ENCODE results near the gene GJB5. TPM values are rescaled to one million over a fixed set of nuclear protein-coding genes. Genes with fewer than 3 reads are reported as not detected.

Gene GJB5
- total RNA-seq, 3 donors from 2014 or later (not counting 1 experiment from before 2014, with no cell fraction given): not detected

DNA sequence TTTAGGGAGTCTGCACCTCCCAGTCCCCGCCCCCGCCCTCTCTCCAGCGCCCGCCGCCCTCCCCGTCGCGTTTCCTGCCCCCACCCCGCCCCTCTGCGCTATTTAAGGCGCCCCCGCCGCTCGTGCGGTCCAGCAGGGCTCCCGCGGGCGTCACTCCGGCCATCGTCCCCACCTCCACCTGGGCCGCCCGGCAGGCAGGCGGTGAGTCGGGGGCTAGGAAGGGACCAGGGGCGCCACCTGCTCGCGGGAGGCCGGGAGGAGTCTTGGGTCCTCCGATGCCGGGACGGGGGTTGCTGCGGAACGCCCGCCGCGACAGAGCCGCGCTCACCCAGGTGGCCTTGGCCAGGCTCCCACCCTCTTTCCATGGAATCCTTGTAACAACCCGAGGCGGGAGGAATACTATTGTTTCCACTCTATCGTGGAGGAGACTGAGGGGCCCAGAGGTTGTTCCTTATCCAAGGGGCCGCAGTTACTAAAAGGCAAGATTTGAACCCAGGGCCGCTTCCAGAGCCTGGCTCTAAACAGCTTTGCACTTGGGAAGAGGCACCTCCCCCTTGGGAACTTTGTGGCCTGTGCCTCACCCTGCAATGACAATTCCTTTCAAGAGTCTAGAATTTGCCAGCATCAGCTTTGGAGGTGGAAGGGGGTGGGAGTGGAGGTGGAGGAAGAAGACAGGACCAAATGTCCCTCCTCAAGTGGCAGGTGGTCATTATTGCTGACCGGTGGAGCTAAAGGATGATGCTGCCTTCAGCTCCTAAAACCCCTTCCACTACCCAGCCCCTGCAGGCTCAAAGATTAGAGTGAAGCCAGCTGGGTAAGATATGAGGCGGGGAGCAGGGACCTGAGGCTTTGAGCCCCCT, 38.3 kb downstream of the GJB5 start, which contains the start of gene GJA4:
Gene GJA4, plus strand, starts transcription at position 132 of the 860 bp plus-strand sequence. CDS start 1,215 bp downstream, outside the sequence.
- Mint-ChIP-seq H3K27ac (no peak within 1 kb of the TSS), H3K4me3 (no peak within 1 kb of the TSS), H3K36me3 (no peaks in the 10 kb centered on the region), H3K4me1 (peaks cover 5 to 7% of the 10 kb centered on the region in 2 donors), H3K9me3 (no peaks in the 10 kb centered on the region), H3K27me3 (ENCODE audit: low read depth in 2 of 2) (peaks cover 13 to 14% of the 10 kb centered on the region in 2 donors)
- TF ChIP-seq, protein P1, sequence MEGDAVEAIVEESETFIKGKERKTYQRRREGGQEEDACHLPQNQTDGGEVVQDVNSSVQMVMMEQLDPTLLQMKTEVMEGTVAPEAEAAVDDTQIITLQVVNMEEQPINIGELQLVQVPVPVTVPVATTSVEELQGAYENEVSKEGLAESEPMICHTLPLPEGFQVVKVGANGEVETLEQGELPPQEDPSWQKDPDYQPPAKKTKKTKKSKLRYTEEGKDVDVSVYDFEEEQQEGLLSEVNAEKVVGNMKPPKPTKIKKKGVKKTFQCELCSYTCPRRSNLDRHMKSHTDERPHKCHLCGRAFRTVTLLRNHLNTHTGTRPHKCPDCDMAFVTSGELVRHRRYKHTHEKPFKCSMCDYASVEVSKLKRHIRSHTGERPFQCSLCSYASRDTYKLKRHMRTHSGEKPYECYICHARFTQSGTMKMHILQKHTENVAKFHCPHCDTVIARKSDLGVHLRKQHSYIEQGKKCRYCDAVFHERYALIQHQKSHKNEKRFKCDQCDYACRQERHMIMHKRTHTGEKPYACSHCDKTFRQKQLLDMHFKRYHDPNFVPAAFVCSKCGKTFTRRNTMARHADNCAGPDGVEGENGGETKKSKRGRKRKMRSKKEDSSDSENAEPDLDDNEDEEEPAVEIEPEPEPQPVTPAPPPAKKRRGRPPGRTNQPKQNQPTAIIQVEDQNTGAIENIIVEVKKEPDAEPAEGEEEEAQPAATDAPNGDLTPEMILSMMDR (IDR thresholded peaks at IDR 0.05): no peak
- Histone ChIP-seq H3K9me3 (ENCODE audit: control insufficient read depth, insufficient read depth, low read length) (no peaks in the 10 kb centered on the region), H3K4me3 (ENCODE audit: low read length) (no peak within 1 kb of the TSS), H3K27ac (ENCODE audit: low read length) (no peak within 1 kb of the TSS), H3K27me3 (ENCODE audit: control insufficient read depth, insufficient read depth, low read length) (peaks cover 3% of the 10 kb centered on the region), H3K36me3 (ENCODE audit: control insufficient read depth, insufficient read depth, low read length) (no peaks in the 10 kb centered on the region), H3K4me1 (ENCODE audit: control insufficient read depth, insufficient read depth, low read length) (peaks cover 5% of the 10 kb centered on the region)
- no peak for DNase-seq
- peak in 2 of 3 donors; percentile 49 to 51 for ATAC-seq
- 14% methylated on average over 40 of the region's 45 CpGs for WGBS (ENCODE audit: insufficient coverage)
- intact Hi-C loops (cut with micrococcal nuclease): no loop called here

DNA sequence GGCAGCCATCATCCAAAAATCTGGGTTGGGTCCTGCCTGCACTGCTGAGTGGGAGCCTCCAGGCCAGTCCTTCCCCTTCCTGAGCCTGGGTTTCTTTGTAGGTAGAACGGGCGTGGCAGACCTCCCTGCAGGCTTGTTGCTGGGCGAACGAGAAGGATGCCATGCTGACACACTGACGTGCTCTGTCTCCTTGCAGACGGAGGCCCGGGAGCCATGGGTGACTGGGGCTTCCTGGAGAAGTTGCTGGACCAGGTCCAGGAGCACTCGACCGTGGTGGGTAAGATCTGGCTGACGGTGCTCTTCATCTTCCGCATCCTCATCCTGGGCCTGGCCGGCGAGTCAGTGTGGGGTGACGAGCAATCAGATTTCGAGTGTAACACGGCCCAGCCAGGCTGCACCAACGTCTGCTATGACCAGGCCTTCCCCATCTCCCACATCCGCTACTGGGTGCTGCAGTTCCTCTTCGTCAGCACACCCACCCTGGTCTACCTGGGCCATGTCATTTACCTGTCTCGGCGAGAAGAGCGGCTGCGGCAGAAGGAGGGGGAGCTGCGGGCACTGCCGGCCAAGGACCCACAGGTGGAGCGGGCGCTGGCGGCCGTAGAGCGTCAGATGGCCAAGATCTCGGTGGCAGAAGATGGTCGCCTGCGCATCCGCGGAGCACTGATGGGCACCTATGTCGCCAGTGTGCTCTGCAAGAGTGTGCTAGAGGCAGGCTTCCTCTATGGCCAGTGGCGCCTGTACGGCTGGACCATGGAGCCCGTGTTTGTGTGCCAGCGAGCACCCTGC, 39.3 kb downstream of the GJB5 start:
- no peaks in the 10 kb centered on the region for H3K36me3 ChIP-seq (ENCODE audit: control insufficient read depth, insufficient read depth, low read length)
- intact Hi-C loops (cut with micrococcal nuclease): no loop called here
- ATAC-seq: no peak
- Mint-ChIP-seq H3K4me3 (no peak overlapping the region), H3K4me1 (peaks cover 5 to 7% of the 10 kb centered on the region in 2 donors), H3K27ac (no peak overlapping the region), H3K9me3 (no peaks in the 10 kb centered on the region), H3K36me3 (no peaks in the 10 kb centered on the region), H3K27me3 (ENCODE audit: low read depth in 2 of 2) (peaks cover 13% of the 10 kb centered on the region in 2 donors)
- H3K4me1 ChIP-seq (ENCODE audit: control insufficient read depth, insufficient read depth, low read length): peaks cover 5% of the 10 kb centered on the region
- WGBS (ENCODE audit: insufficient coverage): 91% methylated on average over 40 of the region's 40 CpGs
- no peaks in the 10 kb centered on the region for H3K9me3 ChIP-seq (ENCODE audit: control insufficient read depth, insufficient read depth, low read length)
- peaks cover 3% of the 10 kb centered on the region for H3K27me3 ChIP-seq (ENCODE audit: control insufficient read depth, insufficient read depth, low read length)
- TF ChIP-seq, protein P1 (IDR thresholded peaks at IDR 0.05): no peak
- DNase-seq: no peak
- H3K4me3 ChIP-seq (ENCODE audit: low read length): no peak overlapping the region
- no peak overlapping the region for H3K27ac ChIP-seq (ENCODE audit: low read length)

DNA sequence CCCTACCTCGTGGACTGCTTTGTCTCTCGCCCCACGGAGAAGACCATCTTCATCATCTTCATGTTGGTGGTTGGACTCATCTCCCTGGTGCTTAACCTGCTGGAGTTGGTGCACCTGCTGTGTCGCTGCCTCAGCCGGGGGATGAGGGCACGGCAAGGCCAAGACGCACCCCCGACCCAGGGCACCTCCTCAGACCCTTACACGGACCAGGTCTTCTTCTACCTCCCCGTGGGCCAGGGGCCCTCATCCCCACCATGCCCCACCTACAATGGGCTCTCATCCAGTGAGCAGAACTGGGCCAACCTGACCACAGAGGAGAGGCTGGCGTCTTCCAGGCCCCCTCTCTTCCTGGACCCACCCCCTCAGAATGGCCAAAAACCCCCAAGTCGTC, 39.9 kb downstream of the GJB5 start:
- H3K4me3 ChIP-seq (ENCODE audit: low read length): no peak overlapping the region
- DNase-seq: no peak
- ATAC-seq: no peak
- peaks cover 5 to 7% of the 10 kb centered on the region in 2 donors for H3K4me1 Mint-ChIP-seq
- WGBS (ENCODE audit: insufficient coverage): 83% methylated on average over 12 of the region's 12 CpGs
- peaks cover 3% of the 10 kb centered on the region for H3K27me3 ChIP-seq (ENCODE audit: control insufficient read depth, insufficient read depth, low read length)
- intact Hi-C loops (cut with micrococcal nuclease): no loop called here
- TF ChIP-seq, protein P1 (IDR thresholded peaks at IDR 0.05): no peak
- no peak overlapping the region for H3K27ac ChIP-seq (ENCODE audit: low read length)
- no peaks in the 10 kb centered on the region for H3K9me3 ChIP-seq (ENCODE audit: control insufficient read depth, insufficient read depth, low read length)
- H3K4me1 ChIP-seq (ENCODE audit: control insufficient read depth, insufficient read depth, low read length): peaks cover 5% of the 10 kb centered on the region
- no peak overlapping the region for H3K27ac Mint-ChIP-seq
- no peak overlapping the region for H3K4me3 Mint-ChIP-seq
- H3K36me3 ChIP-seq (ENCODE audit: control insufficient read depth, insufficient read depth, low read length): no peaks in the 10 kb centered on the region
- peaks cover 10 to 13% of the 10 kb centered on the region in 2 donors for H3K27me3 Mint-ChIP-seq (ENCODE audit: low read depth in 2 of 2)
- H3K9me3 Mint-ChIP-seq: no peaks in the 10 kb centered on the region
- no peaks in the 10 kb centered on the region for H3K36me3 Mint-ChIP-seq

Measured in natural killer cell (primary cell).